IMR-90 (cell line): Measurements from ENCODE around the gene CACNA1I. TPM values are rescaled to one million over a fixed set of nuclear protein-coding genes. Genes with fewer than 3 reads are reported as not detected.
A peak's percentile ranks its signal among the peaks of the same experiment; 100 is the strongest.

Experiments
- ATAC-seq: fragments of 200-7000 bp; cut with Tn5 transposase; 2 replicates; pipeline ENCODE4 v1.9.1; 2020; ENCODE audit warnings: low read depth, mild to moderate bottlenecking, moderate library complexity
- BruUV-seq: library from RNA; stranded (reverse); fragments of 400-500 nt; replicated peaks from 2 replicates; lab custom pipeline; 2021; lab: Mats Ljungman, UMichigan
- CTCF ChIA-PET: fragments of 300-600 bp; formaldehyde crosslinking; extraction: SDS; loops from one replicate; lab custom pipeline; 2021; ENCODE audit warnings: antibody characterized with exemption; lab: Yijun Ruan, JAX
- POLR2A ChIA-PET: fragments of 300-600 bp; sonication (Branson Sonifier 250); formaldehyde crosslinking; loops from one replicate; lab custom pipeline; 2022; ENCODE audit warnings: antibody characterized with exemption; ENCODE audit not compliant: unreplicated experiment; lab: Charles Lee
- DNase-seq: peaks from one replicate; pipeline ENCODE4 v3.0.0; 2013
- H2AFZ ChIP-seq: replicated peaks from 2 replicates; pipeline ENCODE3; 2013; ENCODE audit warnings: low read length, mild to moderate bottlenecking; ENCODE audit not compliant: poor library complexity
- H2AK5ac ChIP-seq: 2 replicates; pipeline ENCODE4 v1.6.1; 2013; ENCODE audit warnings: low read depth, low read length, inconsistent platforms
- H2AK9ac ChIP-seq: replicated peaks from 2 replicates; pipeline ENCODE3; 2013; ENCODE audit warnings: mild to moderate bottlenecking, low read depth, low read length, moderate library complexity; ENCODE audit not compliant: poor library complexity
- H2BK120ac ChIP-seq: 2 replicates; pipeline ENCODE4 v1.6.1; 2013; ENCODE audit warnings: low read depth, low read length, inconsistent platforms
- H2BK15ac ChIP-seq: 3 replicates; pipeline ENCODE4 v1.6.1; 2013; ENCODE audit warnings: low read depth, low read length, inconsistent platforms
- H2BK20ac ChIP-seq: 2 replicates; pipeline ENCODE4 v1.6.1; 2013; ENCODE audit warnings: low read depth, mild to moderate bottlenecking, inconsistent platforms, low read length, moderate library complexity
- H2BK5ac ChIP-seq: 2 replicates; pipeline ENCODE4 v1.6.1; 2013; ENCODE audit warnings: mild to moderate bottlenecking, low read depth, low read length, inconsistent platforms; ENCODE audit not compliant: poor library complexity, severe bottlenecking
- H3K14ac ChIP-seq: replicated peaks from 2 replicates; pipeline ENCODE4 v1.6.1; 2013; ENCODE audit warnings: low read depth, low read length, inconsistent platforms
- H3K18ac ChIP-seq: 2 replicates; pipeline ENCODE4 v1.6.1; 2013; ENCODE audit warnings: low read depth, low read length, control low read depth
- H3K23ac ChIP-seq: 2 replicates; pipeline ENCODE4 v1.6.1; 2013; ENCODE audit warnings: low read depth, low read length, inconsistent platforms
- H3K27ac ChIP-seq: 2 replicates; pipeline ENCODE4 v1.5.1; 2013; ENCODE audit warnings: mild to moderate bottlenecking, control low read depth, low read length; ENCODE audit not compliant: insufficient read depth
- H3K27me3 ChIP-seq: 2 replicates; pipeline ENCODE4 v1.6.1; 2013; ENCODE audit warnings: low read length; ENCODE audit not compliant: control insufficient read depth, insufficient read depth
- H3K36me3 ChIP-seq: 2 replicates; pipeline ENCODE4 v1.6.1; 2013; ENCODE audit warnings: low read length, mixed read lengths; ENCODE audit not compliant: control insufficient read depth, insufficient read depth
- H3K4ac ChIP-seq: 2 replicates; pipeline ENCODE4 v1.6.1; 2013; ENCODE audit warnings: low read depth, low read length, inconsistent platforms
- H3K4me1 ChIP-seq: 2 replicates; pipeline ENCODE4 v1.6.1; 2013; ENCODE audit warnings: low read length, mixed read lengths; ENCODE audit not compliant: control insufficient read depth, insufficient read depth
- H3K4me2 ChIP-seq: 2 replicates; pipeline ENCODE4 v1.6.1; 2013; ENCODE audit warnings: low read depth, mild to moderate bottlenecking, control low read depth, low read length, moderate library complexity
- H3K4me3 ChIP-seq: 2 replicates; pipeline ENCODE4 v1.5.1; 2013; ENCODE audit warnings: low read depth, mild to moderate bottlenecking, control low read depth, low read length, moderate library complexity; ENCODE audit not compliant: insufficient read depth
- H3K56ac ChIP-seq: 2 replicates; pipeline ENCODE4 v1.6.1; 2013; ENCODE audit warnings: low read length, inconsistent platforms; ENCODE audit not compliant: insufficient read depth; ENCODE audit errors: extremely low read depth
- H3K79me1 ChIP-seq, 2 experiments: 2 replicates each; pipeline ENCODE4 v1.6.1; 2013; ENCODE audit warnings: low read length in 2 of 2, inconsistent platforms in 1 of 2, low read depth in 1 of 2
- H3K9ac ChIP-seq: 2 replicates; pipeline ENCODE4 v1.6.1; 2013; ENCODE audit warnings: low read depth, low read length, control low read depth
- H3K9me1 ChIP-seq: 2 replicates; pipeline ENCODE4 v1.6.1; 2013; ENCODE audit warnings: low read length, inconsistent platforms; ENCODE audit not compliant: insufficient read depth
- H3K9me3 ChIP-seq: 2 replicates; pipeline ENCODE4 v1.6.1; 2013; ENCODE audit warnings: low read length; ENCODE audit not compliant: control insufficient read depth, insufficient read depth
- H4K20me1 ChIP-seq: 2 replicates; pipeline ENCODE4 v1.6.1; 2013; ENCODE audit warnings: low read length, inconsistent platforms; ENCODE audit not compliant: insufficient read depth
- H4K5ac ChIP-seq: 2 replicates; pipeline ENCODE4 v1.6.1; 2013; ENCODE audit warnings: mild to moderate bottlenecking, low read depth, low read length, control low read depth
- H4K8ac ChIP-seq, 2 experiments: 2 replicates each; pipeline ENCODE4 v1.6.1; 2013; ENCODE audit warnings: low read depth in 2 of 2, low read length in 2 of 2, control low read depth in 1 of 2, inconsistent platforms in 1 of 2
- H4K91ac ChIP-seq: 2 replicates; pipeline ENCODE4 v1.6.1; 2013; ENCODE audit warnings: low read depth, low read length, inconsistent platforms; ENCODE audit not compliant: insufficient read depth
- BHLHE40 ChIP-seq: fragments of 150-350 bp; IDR thresholded peaks from 2 replicates; pipeline ENCODE4 v1.6.1; 2016; ENCODE audit warnings: mild to moderate bottlenecking, low read depth, low read length
- CEBPB ChIP-seq: IDR thresholded peaks from 2 replicates; pipeline ENCODE4 v1.6.1; 2012; ENCODE audit warnings: low read depth, low read length, improper control_type of control experiment
- CHD1 ChIP-seq: IDR thresholded peaks from 2 replicates; pipeline ENCODE4 v1.6.1; 2012; ENCODE audit warnings: low read depth, low read length, improper control_type of control experiment
- FOS ChIP-seq: fragments of 150-350 bp; IDR thresholded peaks from 2 replicates; pipeline ENCODE4 v1.6.1; 2016; ENCODE audit warnings: low read depth, low read length
- MAFK ChIP-seq: IDR thresholded peaks from 2 replicates; pipeline ENCODE4 v1.6.1; 2012; ENCODE audit warnings: low read depth, low read length, improper control_type of control experiment
- MXI1 ChIP-seq: IDR thresholded peaks from 2 replicates; pipeline ENCODE4 v1.6.1; 2012; ENCODE audit warnings: low read depth, mild to moderate bottlenecking, low read length, moderate library complexity, borderline replicate concordance
- NFE2L2 ChIP-seq: fragments of 150-350 bp; IDR thresholded peaks from 2 replicates; pipeline ENCODE4 v1.6.1; 2016; ENCODE audit warnings: low read depth, mild to moderate bottlenecking, low read length
- POLR2A ChIP-seq: IDR thresholded peaks from 2 replicates; pipeline ENCODE4 v1.6.1; 2012; ENCODE audit warnings: mild to moderate bottlenecking, low read depth, low read length
- RAD21 ChIP-seq: IDR thresholded peaks from 2 replicates; pipeline ENCODE4 v1.6.1; 2012; ENCODE audit warnings: low read length, improper control_type of control experiment
- RCOR1 ChIP-seq: IDR thresholded peaks from 2 replicates; pipeline ENCODE4 v1.6.1; 2012; ENCODE audit warnings: mild to moderate bottlenecking, low read length, improper control_type of control experiment; ENCODE audit not compliant: insufficient replicate concordance
- RFX5 ChIP-seq: IDR thresholded peaks from 2 replicates; pipeline ENCODE4 v1.8.0; 2012; ENCODE audit warnings: low read depth, mild to moderate bottlenecking, low read length, moderate library complexity
- SMC3 ChIP-seq: fragments of 150-350 bp; IDR thresholded peaks from 2 replicates; pipeline ENCODE4 v1.6.1; 2016; ENCODE audit warnings: low read depth, mild to moderate bottlenecking, antibody characterized with exemption, low read length, moderate library complexity
- WGBS, 2 experiments: methylation state at CpG; one replicate each; pipeline versions ENCODE4 v1.1.5 to v1.1.7; 2013; ENCODE audit warnings: missing lambda C conversion rate in 2 of 2; ENCODE audit not compliant: insufficient read length in 1 of 2; ENCODE audit errors: extremely low coverage in 2 of 2; 5-methylcytosine and 5-hydroxymethylcytosine counted together
- dilution Hi-C: fragments of 300-500 bp; cut with HindIII; formaldehyde crosslinking; loops from one replicate; pipeline ENCODE4 v1.14.3; 2018; ENCODE audit warnings: low sequenced_read_pairs; ENCODE audit not compliant: unreplicated experiment
- in situ Hi-C: fragments of 300-500 bp; cut with MboI; formaldehyde crosslinking; loops from 3 replicates; pipeline ENCODE4 v1.14.3; 2019; ENCODE audit warnings: low sequenced_read_pairs, inconsistent platforms, mixed read lengths
- intact Hi-C: fragments of 100-400 bp; cut with micrococcal nuclease; formaldehyde crosslinking; loops from 2 replicates; pipeline ENCODE4 v1.10.0; 2022
- polyA plus RNA-seq, 3 experiments: library from polyadenylated mRNA; depleted of rRNA; stranded (reverse); fragments of >200 nt; gene quantifications; 2 replicates each; pipeline ENCODE4 v1.2.3, GENCODE V29; 2012; ENCODE audit warnings: low replicate concordance in 1 of 3
- total RNA-seq: library from RNA; depleted of rRNA; stranded (reverse); fragments of >200 nt; gene quantifications from 2 replicates; pipeline ENCODE4 v1.2.3, GENCODE V29; 2012
- TF ChIP-seq, protein P1 (sequence below): conservative IDR thresholded peaks from 2 replicates; pipeline ENCODE4 v1.5.1; 2012; ENCODE audit warnings: mild to moderate bottlenecking, low read depth, low read length, improper control_type of control experiment

Gene CACNA1I
- total and polyA plus RNA-seq, 2 of the 4 experiments (the other 2 are of a cell fraction), result under 0.01 to 0.02 TPM

DNA sequence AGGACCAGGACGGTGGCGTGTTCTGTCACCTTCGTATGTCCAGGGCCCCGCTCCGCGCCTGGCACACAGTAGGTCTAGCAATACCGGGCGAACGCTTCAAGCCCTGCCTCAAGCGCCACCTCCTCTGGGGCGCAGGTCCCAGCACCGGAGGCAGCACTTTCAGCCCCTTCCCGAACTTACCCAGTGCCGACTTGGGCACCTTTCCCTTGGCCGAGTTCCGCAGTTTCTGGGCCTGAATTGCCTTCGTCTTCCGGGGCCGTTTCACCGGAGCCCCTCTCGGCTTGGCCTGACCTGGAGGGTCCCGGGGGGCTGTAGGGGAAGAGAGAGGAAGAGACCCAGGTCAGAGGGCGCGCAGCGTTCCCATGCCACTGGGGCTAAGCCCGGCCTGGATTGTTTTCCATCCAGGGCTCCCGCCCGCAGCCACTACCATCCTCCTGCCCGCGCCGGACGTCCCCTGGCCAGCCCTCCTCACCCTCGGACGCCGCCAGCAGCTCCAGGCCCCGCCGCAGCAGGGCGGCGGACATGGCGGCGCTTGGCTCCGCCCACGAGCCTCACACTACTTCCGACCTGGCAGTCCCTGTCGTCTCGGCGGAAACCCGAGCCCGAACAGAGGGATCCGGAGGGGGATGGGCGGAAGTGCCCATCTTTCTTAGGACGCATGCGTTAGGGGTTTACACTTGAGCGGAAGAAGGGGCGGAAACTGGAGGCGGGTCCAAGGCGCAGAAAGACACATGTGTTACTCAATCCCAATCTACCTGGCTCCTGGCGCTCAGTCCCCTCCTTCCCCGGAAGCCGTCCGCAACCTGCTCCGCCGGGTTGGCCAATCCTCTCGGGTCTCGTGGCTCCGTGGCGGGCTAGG is 38.1 kb upstream of the CACNA1I start, which contains the start of gene RPS19BP1 (continued):
- TF ChIP-seq RFX5, result no peak
- TF ChIP-seq POLR2A, result peak; percentile 78
- TF ChIP-seq MAFK, result no peak

DNA sequence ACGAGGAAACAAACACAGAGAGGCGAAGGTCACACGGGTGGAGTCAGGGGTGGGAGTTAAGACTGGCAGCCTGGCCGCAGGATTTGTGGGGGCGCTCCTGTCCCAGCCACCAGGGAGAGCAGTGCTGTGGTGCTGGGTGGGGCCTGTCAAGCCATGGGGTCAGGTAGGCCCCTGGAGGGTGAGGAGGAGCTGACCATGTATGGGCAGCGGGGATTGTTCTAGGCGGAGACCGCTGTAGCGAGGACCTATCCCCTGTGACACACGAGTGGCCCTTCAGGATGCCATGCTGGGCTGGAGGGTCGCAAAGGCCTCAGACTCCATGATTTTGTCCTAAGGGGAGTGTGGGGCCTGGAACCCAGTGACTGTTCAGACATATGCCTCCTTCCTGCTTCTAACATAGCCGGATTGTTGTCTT is 36.5 kb upstream of the CACNA1I start:
- Histone ChIP-seq H3K9me1 (no peaks in the 10 kb centered on the region), H3K4ac (peak overlapping the region; percentile 67; the same call in 1 of the 2 replicates), H3K4me2 (no peak overlapping the region), H2BK120ac (peak overlapping the region; percentile 63; the same call in 1 of the 2 replicates), H3K79me1 (peaks cover 23 to 33% of the 10 kb centered on the region in 2 experiments), H2BK15ac (0 out of 3 replicates have a peak overlapping the region, but pooled peaks have one; percentile 39), H3K14ac (no peak overlapping the region), H4K5ac (peak overlapping the region; percentile 55), H3K56ac (no peak overlapping the region), H2BK20ac (no peak overlapping the region), H3K9ac (no peak overlapping the region), H4K8ac (peak overlapping the region; percentile 56 to 99), H2BK5ac (no peak overlapping the region), H4K91ac (no peak overlapping the region), H2AFZ (peak overlapping the region; percentile 96), H3K9me3 (no peaks in the 10 kb centered on the region), H3K4me1 (peaks cover 7% of the 10 kb centered on the region), H2AK9ac (peak overlapping the region; percentile 22), H3K23ac (no peak overlapping the region), H3K27me3 (peaks cover 5% of the 10 kb centered on the region), H3K18ac (no peak overlapping the region), H3K4me3 (no peak overlapping the region), H3K36me3 (peaks cover 8% of the 10 kb centered on the region; the same call in 1 of the 2 replicates), H4K20me1 (peaks cover 19% of the 10 kb centered on the region), H2AK5ac (no peak overlapping the region; the same call in 1 of the 2 replicates), H3K27ac (no peak overlapping the region)
- no peak for DNase-seq
- intact Hi-C loops (loop anchor here (1.0 to 10.0 kb wide), 3 partner anchors 491 to 815 kb away; partner anchors contain the start of gene TNRC6B), in situ Hi-C loops (loop anchor here (10.0 kb wide), 2 partner anchors 651 to 811 kb away; partner anchors contain the start of gene ADSL), dilution Hi-C loops (no loop called here)
- WGBS, 2 experiments, result 100% methylated on average over 5 of the region's 12 CpGs; no CpG with 5 or more reads in 1 of the 2 experiments
- ChIA-PET CTCF (interaction anchor here (0.7 to 4.0 kb wide), 6 partner anchors 134 to 510 kb away, joined by 3 to 29 read pairs (median 4); partner anchors contain the start of gene TAB1), POLR2A (interaction anchor here (0.9 kb wide), 1 partner anchor 491 kb away, joined by 3 read pairs; no protein-coding TSS in a partner anchor)
- no peak for ATAC-seq
- BruUV-seq, result no TSS peak
- TF ChIP-seq POLR2A (no peak), RFX5 (no peak), RCOR1 (no peak), CEBPB (no peak), FOS (no peak), SMC3 (no peak), RAD21 (no peak), MXI1 (no peak), BHLHE40 (no peak), CHD1 (no peak), MAFK (no peak), NFE2L2 (no peak)
- TF ChIP-seq, protein P1, sequence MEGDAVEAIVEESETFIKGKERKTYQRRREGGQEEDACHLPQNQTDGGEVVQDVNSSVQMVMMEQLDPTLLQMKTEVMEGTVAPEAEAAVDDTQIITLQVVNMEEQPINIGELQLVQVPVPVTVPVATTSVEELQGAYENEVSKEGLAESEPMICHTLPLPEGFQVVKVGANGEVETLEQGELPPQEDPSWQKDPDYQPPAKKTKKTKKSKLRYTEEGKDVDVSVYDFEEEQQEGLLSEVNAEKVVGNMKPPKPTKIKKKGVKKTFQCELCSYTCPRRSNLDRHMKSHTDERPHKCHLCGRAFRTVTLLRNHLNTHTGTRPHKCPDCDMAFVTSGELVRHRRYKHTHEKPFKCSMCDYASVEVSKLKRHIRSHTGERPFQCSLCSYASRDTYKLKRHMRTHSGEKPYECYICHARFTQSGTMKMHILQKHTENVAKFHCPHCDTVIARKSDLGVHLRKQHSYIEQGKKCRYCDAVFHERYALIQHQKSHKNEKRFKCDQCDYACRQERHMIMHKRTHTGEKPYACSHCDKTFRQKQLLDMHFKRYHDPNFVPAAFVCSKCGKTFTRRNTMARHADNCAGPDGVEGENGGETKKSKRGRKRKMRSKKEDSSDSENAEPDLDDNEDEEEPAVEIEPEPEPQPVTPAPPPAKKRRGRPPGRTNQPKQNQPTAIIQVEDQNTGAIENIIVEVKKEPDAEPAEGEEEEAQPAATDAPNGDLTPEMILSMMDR, result no peak
